Spleen (tissue), 7 donors: Measurements from ENCODE around the gene PITX1.

Experiments used
- CTCF ChIP-seq, 11 experiments: fragments of 200-600 bp in 7 of 11; fragments of 450-650 bp in 4 of 11; sonication (generic) in 4 of 11; IDR thresholded peaks in 8 of 11; conservative IDR thresholded peaks in 3 of 11; 1 replicate in 7 of 11; 2 replicates in 4 of 11; pipeline versions ENCODE4 v1.4.0 to v1.8.0; 2016 to 2021; ENCODE audit warnings: antibody characterized with exemption in 11 of 11, inconsistent platforms in 4 of 11, mild to moderate bottlenecking in 1 of 11
- POLR2A ChIP-seq, 3 donors: fragments of 450-650 bp; IDR thresholded peaks; one replicate each; pipeline ENCODE4 v1.5.1; 2017; ENCODE audit warnings: antibody characterized with exemption in 3 of 3, mild to moderate bottlenecking in 1 of 3
- POLR2AphosphoS5 ChIP-seq, 3 donors: sonication (generic); formaldehyde crosslinking; IDR thresholded peaks; one replicate each; pipeline ENCODE4 v1.5.1; 2017; ENCODE audit warnings: antibody characterized with exemption in 3 of 3
- donor health status: DM: no; HTN: no; CAD: no; lungs with moderate emphysema.
- donor health status: DM: no; HTN: no; CAD: no.
- donor health status: DM: no; HTN: no; CAD: no.

- TF ChIP-seq CTCF (IDR thresholded peaks at IDR 0.05 in 8 of 11, conservative IDR thresholded peaks at IDR 0.05 in 3 of 11) (no peak), POLR2A (IDR thresholded peaks at IDR 0.05) (no peak), POLR2AphosphoS5 (IDR thresholded peaks at IDR 0.05) (no peak)
Measured at GRCh38 chr5:135034963-135035677, 1.1 kb upstream of the PITX1 start.
